NCI-H1417 (cell line): Measurements from ENCODE around the gene PARD3B.

Experiments used
- DNase-seq, 3 experiments: peaks; one replicate each; lab custom pipeline; 2025; lab: John Stamatoyannopoulos, UW

The PARD3B gene

DNA sequence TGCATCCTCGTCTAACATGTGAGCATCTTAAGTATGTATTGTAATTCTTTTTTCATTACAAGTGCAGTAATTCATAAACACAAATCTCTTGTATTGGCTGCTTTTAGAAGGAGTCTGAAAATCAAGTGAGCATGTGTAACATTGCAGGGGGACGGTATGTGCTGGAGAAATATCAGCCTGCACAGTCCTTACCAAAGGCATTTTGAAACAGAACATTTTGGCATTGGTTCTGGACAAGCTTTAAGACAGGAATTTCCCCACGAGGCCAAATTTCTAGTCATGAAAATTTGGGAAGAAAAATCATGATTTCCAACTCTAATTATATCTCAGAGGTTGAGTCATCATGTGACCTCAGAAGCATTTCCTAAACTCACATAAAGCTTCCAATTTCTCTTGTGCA lies 1112.3 kb downstream of the PARD3B start:
- no peak for DNase-seq

GRCh38 chr2:205658068-205658467 lies 1112.8 kb downstream of the PARD3B start:
- no peak for DNase-seq

GRCh38 chr2:205658572-205658971 lies 1113.3 kb downstream of the PARD3B start:
- DNase-seq = no peak

DNA sequence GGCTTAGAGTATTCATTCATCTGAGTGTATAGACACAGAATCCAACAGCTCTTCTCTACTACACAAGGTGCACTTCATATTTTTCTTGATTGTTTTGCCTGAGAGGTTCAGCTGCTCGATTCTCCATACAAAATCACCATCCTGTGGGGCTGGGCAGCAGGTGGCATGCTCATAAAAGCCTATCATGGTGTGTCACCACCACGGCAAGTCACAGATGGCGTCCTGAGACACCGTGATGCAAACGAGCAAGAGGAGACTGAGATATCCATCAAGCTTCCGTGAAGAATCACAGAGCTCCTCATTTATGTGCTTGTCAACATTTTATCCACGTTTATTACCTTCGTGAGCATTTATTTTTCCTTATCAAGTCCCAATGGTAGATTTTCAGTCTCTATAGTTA lies 1114.6 kb downstream of the PARD3B start:
- DNase-seq = peak in 2 of 3 experiments; percentile 12 to 20

DNA sequence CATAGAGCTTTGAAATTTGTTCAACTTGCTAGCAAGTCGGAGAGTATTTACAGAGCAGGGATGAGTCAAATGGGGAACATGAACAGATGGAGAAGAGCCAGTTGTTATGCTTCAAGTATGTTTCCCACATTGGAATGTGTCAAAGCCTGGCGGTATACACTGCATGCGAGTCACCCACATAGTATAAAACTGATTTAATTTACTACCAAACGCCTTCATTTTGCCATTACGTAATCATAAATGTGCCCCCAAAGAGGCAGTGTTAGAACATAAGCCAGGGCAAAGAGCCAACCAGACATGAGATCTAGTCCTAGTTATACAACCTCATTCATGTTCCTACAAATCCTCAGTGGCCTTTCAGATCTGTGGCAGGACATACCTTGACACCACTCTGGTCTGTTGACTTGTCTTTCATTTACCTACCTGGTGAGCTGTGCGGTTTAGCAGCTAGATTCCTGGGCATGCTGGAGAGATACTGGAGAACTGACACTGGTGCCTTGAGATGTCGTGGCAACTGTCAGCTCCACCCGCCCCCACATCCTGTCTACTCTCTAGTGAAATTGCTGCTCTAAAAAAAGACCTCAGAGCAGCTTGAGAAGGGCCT lies 1115.3 kb downstream of the PARD3B start:
- no peak for DNase-seq

DNA sequence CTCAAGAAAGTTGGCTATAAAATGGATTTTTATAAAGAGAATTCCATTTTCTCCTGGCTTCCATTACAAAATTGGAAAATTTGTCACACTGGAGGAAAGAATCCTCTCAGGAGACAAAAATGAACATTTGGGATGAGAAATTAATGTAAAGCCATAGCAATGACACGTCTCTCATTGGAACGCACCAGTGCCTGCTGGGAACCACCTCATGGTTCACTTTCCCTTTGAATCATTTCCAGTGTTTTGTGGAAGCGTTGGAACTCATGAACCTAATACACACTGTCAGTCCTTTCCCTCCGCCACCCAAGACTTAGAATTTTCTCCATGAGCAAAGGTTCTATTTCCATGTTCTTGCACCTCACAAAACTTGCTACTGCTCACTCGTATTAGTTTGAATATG lies 1116.0 kb downstream of the PARD3B start:
- no peak for DNase-seq

DNA sequence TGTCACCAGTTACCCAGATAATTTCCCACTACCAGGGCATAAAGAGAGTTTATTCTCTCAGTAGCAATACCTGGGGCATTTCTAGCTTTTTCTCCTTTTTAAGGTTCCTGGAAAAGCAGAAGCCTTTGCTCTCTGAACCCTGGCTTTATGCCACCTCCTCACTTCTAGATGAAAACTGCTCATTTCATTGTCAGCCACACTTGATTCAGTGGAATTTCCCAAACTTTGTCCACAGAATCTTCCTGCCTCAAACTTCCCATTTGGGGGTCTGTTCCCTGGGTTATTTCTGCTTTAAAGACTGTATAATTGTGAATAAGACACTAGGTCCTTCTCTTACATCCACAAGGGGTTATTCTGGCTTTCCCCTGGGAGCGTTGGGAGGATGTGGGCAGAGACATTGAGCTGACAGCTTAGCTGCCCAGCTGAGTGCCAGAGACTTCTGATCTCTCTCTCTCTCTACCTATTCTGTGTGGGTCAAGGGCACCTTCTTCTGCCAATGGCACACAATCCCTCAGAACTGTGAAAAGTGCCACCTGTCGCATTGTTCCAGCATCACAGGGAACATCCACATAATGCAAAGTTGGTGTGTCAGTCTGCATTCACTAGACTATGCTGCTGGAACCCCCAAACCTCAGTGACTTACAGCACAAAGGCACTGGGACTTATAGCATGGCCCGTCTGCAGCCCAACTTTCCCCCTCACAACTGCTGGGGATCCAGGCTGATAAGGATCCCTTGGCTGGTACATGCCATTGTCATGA lies 1117.1 kb downstream of the PARD3B start:
- DNase-seq = no peak

GRCh38 chr2:205665791-205666190 lies 1120.5 kb downstream of the PARD3B start:
- DNase-seq = no peak
